A673 (cell line): ENCODE data around the gene B9D1.

Experiments used
- EZH2 ChIP-seq: fragments of 200-600 bp; sonication (generic); IDR thresholded peaks from 2 replicates; pipeline ENCODE4 v1.6.1; 2017; ENCODE audit warnings: borderline replicate concordance, low read depth, mild to moderate bottlenecking, mixed read lengths, antibody characterized with exemption, low read length; ENCODE audit not compliant: poor library complexity, severe bottlenecking
- TF ChIP-seq, protein P1 (sequence below): fragments of 300-800, 200-600 bp; sonication (generic); conservative IDR thresholded peaks from 2 replicates; pipeline ENCODE4 v1.5.1; 2017; ENCODE audit warnings: low read depth, mild to moderate bottlenecking, antibody characterized with exemption, low read length, moderate library complexity, mixed read lengths

DNA sequence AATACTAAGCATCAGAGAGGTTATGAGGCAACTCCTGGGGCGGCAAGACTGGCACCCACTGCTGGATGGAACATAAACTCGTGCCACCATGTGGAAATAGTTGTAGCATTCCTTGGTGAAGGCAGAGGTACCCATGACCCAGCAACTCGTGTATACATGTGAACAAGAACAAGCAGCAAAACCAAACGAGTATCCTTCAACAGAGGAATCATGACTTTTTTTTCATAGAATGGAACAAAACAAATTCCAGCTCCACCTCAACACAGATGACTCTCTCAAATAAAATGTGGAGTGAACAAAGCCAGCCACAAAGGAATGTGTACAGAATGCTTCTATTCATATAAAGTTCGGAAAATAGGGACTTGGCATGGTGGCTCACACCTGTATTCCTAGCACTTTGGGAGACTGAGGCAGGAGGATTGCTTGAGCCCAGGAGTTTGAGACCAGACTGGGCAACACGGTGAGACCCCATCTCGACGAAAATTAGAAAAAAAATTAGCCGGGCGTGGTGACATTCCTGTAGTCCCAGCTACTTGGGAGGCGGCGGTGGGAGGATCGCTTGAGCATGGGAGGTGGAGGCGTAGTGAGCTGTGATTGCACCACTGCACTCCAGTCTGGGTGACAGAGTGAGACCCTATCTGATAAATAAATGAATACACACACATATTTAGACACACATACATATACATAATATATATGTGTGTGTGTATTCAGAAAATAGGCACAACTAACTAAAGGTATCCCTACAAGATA, 35.3 kb downstream of the B9D1 start:
- TF ChIP-seq, protein P1, sequence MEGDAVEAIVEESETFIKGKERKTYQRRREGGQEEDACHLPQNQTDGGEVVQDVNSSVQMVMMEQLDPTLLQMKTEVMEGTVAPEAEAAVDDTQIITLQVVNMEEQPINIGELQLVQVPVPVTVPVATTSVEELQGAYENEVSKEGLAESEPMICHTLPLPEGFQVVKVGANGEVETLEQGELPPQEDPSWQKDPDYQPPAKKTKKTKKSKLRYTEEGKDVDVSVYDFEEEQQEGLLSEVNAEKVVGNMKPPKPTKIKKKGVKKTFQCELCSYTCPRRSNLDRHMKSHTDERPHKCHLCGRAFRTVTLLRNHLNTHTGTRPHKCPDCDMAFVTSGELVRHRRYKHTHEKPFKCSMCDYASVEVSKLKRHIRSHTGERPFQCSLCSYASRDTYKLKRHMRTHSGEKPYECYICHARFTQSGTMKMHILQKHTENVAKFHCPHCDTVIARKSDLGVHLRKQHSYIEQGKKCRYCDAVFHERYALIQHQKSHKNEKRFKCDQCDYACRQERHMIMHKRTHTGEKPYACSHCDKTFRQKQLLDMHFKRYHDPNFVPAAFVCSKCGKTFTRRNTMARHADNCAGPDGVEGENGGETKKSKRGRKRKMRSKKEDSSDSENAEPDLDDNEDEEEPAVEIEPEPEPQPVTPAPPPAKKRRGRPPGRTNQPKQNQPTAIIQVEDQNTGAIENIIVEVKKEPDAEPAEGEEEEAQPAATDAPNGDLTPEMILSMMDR, result no peak
- no peak for TF ChIP-seq EZH2
